ENCODE data around the gene ELP5. TPM values are rescaled to one million over a fixed set of nuclear protein-coding genes. Genes with fewer than 3 reads are reported as not detected.

Gene ELP5
- total and polyA plus RNA-seq, 10 of the 15 experiments (the other 5 are each of a cell fraction or from before 2014, with no cell fraction given) = 41.1 to 109 (median 77.5) TPM

DNA sequence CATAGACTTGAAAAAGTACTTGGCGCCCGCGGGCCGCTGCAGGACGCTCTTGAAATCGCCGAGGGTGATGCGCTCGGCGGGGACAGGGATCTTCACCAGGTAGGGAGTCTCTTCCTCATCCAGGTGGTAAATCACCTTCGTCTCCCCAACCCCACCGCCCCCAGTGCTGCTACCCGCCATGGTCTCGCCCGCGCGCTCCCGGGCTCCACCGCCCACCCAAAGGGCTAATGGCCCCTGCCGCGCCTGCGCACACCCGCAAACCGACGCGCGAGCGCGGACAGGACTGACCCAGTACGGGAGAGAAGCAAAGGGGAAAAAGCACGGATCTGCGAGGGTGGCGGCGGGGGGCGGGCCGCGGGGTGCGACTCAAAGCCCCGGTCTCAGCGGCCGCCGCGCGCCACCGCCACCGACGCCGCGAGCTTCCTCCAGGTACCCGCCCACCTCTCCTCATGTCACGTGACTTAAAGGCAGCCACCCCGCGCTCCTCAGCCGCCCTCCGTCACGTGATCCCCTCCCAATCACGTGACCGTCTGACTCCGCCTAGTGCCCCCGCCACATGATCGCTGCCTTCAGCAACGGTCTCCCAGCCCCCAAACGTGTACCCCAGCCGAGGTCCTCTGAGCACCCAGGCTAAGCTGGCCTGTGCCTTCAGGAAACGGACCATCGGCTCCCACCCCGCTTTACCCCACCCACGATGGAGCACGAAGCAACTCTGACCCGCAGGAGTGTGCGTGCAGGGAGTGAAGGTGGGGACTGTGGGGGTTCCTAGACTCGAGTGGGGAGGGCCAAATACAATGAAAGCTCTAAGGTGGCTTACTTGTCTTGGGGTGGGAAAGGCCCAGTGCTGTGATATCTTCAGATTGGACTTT, 17.7 kb upstream of the ELP5 start, which contains the start of gene DVL2 (continued):
- peak; percentile 95 for TF ChIP-seq POLR2A (IDR thresholded peaks at IDR 0.05; ENCODE audit: low read depth, low read length)
- peak; percentile 98 for TF ChIP-seq POLR2AphosphoS2 (IDR thresholded peaks at IDR 0.05; ENCODE audit: low read depth, low read length)
- TF ChIP-seq NR2C2 (IDR thresholded peaks at IDR 0.05; ENCODE audit: borderline replicate concordance, control insufficient read depth, insufficient read length, low read depth) = no peak
- TF ChIP-seq, protein P1, sequence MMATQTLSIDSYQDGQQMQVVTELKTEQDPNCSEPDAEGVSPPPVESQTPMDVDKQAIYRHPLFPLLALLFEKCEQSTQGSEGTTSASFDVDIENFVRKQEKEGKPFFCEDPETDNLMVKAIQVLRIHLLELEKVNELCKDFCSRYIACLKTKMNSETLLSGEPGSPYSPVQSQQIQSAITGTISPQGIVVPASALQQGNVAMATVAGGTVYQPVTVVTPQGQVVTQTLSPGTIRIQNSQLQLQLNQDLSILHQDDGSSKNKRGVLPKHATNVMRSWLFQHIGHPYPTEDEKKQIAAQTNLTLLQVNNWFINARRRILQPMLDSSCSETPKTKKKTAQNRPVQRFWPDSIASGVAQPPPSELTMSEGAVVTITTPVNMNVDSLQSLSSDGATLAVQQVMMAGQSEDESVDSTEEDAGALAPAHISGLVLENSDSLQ (IDR thresholded peaks at IDR 0.05) = peak; percentile 50
- TF ChIP-seq, protein P2, sequence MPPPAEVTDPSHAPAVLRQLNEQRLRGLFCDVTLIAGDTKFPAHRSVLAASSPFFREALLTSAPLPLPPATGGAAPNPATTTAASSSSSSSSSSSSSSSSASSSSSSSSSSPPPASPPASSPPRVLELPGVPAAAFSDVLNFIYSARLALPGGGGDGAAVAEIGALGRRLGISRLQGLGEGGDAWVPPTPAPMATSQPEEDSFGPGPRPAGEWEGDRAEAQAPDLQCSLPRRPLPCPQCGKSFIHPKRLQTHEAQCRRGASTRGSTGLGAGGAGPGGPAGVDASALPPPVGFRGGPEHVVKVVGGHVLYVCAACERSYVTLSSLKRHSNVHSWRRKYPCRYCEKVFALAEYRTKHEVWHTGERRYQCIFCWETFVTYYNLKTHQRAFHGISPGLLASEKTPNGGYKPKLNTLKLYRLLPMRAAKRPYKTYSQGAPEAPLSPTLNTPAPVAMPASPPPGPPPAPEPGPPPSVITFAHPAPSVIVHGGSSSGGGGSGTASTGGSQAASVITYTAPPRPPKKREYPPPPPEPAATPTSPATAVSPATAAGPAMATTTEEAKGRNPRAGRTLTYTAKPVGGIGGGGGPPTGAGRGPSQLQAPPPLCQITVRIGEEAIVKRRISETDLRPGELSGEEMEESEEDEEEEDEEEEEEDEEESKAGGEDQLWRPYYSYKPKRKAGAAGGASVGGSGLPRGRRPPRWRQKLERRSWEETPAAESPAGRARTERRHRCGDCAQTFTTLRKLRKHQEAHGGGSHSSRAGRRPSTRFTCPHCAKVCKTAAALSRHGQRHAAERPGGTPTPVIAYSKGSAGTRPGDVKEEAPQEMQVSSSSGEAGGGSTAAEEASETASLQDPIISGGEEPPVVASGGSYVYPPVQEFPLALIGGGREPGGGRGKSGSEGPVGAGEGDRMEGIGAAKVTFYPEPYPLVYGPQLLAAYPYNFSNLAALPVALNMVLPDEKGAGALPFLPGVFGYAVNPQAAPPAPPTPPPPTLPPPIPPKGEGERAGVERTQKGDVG (CRISPR knock-in tag; IDR thresholded peaks at IDR 0.05) = peak; percentile 99
- TF ChIP-seq MTA3 (IDR thresholded peaks at IDR 0.05; ENCODE audit: borderline replicate concordance, low read length) = peak; percentile 89; the same call in 1 of the 2 replicates
- TF ChIP-seq EP300 (IDR thresholded peaks at IDR 0.05; ENCODE audit: borderline replicate concordance in 1 of 2, control insufficient read depth in 1 of 2, low read depth in 2 of 2, low read length in 2 of 2) = no peak
- peak; percentile 60; the same call in 1 of the 2 replicates for TF ChIP-seq CREM (IDR thresholded peaks at IDR 0.05; ENCODE audit: low read depth)
- TF ChIP-seq BCL11A (IDR thresholded peaks at IDR 0.05; ENCODE audit: low read depth, low read length) = peak; percentile 33; the same call in 1 of the 2 replicates
- TF ChIP-seq CEBPB (IDR thresholded peaks at IDR 0.05; ENCODE audit: borderline replicate concordance in 1 of 2, low read depth in 2 of 2, low read length in 2 of 2) = no peak
- TF ChIP-seq YBX1 (IDR thresholded peaks at IDR 0.05) = no peak
- peak; percentile 82 for TF ChIP-seq DPF2 (IDR thresholded peaks at IDR 0.05)
- peak; percentile 41; the same call in 1 of the 2 replicates for TF ChIP-seq NRF1 (conservative IDR thresholded peaks at IDR 0.05; ENCODE audit: low read depth, low read length)
- TF ChIP-seq TBL1XR1 (IDR thresholded peaks at IDR 0.05; ENCODE audit: low read depth, low read length) = peak; percentile 92
- TF ChIP-seq SIX5 (IDR thresholded peaks at IDR 0.05; ENCODE audit: low read depth, low read length, severe bottlenecking) = peak; percentile 48
- no peak for TF ChIP-seq TCF7 (IDR thresholded peaks at IDR 0.05; ENCODE audit: borderline replicate concordance)
- TF ChIP-seq, protein P3, sequence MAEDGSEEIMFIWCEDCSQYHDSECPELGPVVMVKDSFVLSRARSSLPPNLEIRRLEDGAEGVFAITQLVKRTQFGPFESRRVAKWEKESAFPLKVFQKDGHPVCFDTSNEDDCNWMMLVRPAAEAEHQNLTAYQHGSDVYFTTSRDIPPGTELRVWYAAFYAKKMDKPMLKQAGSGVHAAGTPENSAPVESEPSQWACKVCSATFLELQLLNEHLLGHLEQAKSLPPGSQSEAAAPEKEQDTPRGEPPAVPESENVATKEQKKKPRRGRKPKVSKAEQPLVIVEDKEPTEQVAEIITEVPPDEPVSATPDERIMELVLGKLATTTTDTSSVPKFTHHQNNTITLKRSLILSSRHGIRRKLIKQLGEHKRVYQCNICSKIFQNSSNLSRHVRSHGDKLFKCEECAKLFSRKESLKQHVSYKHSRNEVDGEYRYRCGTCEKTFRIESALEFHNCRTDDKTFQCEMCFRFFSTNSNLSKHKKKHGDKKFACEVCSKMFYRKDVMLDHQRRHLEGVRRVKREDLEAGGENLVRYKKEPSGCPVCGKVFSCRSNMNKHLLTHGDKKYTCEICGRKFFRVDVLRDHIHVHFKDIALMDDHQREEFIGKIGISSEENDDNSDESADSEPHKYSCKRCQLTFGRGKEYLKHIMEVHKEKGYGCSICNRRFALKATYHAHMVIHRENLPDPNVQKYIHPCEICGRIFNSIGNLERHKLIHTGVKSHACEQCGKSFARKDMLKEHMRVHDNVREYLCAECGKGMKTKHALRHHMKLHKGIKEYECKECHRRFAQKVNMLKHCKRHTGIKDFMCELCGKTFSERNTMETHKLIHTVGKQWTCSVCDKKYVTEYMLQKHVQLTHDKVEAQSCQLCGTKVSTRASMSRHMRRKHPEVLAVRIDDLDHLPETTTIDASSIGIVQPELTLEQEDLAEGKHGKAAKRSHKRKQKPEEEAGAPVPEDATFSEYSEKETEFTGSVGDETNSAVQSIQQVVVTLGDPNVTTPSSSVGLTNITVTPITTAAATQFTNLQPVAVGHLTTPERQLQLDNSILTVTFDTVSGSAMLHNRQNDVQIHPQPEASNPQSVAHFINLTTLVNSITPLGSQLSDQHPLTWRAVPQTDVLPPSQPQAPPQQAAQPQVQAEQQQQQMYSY (CRISPR knock-in tag; IDR thresholded peaks at IDR 0.05) = peak; percentile 98
- peak; percentile 81; the same call in 1 of the 2 replicates for TF ChIP-seq RB1 (IDR thresholded peaks at IDR 0.05; ENCODE audit: borderline replicate concordance)
- TF ChIP-seq NR2C1 (IDR thresholded peaks at IDR 0.05) = peak; percentile 67
- no peak for TF ChIP-seq ESRRA (IDR thresholded peaks at IDR 0.05; ENCODE audit: low read length)
- peak; percentile 94; the same call in 1 of the 2 replicates for TF ChIP-seq ZBED1 (IDR thresholded peaks at IDR 0.05; ENCODE audit: borderline replicate concordance)
